Left ventricle myocardium inferior (tissue), 1 donor: ENCODE data around the gene BBS9. TPM values are rescaled to one million over a fixed set of nuclear protein-coding genes. Genes with fewer than 3 reads are reported as not detected.
"Not testable (repeated sequence)": the region's sequence is repeated elsewhere in the genome, so short reads cannot be mapped to it uniquely, and the experiment has no call there.

Experiments
- DNase-seq: peaks from one replicate; pipeline ENCODE4 v3.0.0-alpha.2; 2020
- H3K27ac ChIP-seq: fragments of 200-600 bp; replicated peaks from 2 replicates; pipeline ENCODE4 v1.8.0; 2021
- H3K27me3 ChIP-seq: fragments of 200-600 bp; 2 replicates; pipeline ENCODE4 v1.8.0; 2021; ENCODE audit warnings: low read depth
- H3K36me3 ChIP-seq: fragments of 200-600 bp; 2 replicates; pipeline ENCODE4 v1.8.0; 2021
- H3K4me1 ChIP-seq: fragments of 200-600 bp; 2 replicates; pipeline ENCODE4 v1.8.0; 2021
- H3K4me3 ChIP-seq: fragments of 200-600 bp; 2 replicates; pipeline ENCODE4 v1.8.0; 2021; ENCODE audit warnings: mild to moderate bottlenecking, moderate library complexity
- H3K9me3 ChIP-seq: fragments of 200-600 bp; replicated peaks from 2 replicates; pipeline ENCODE4 v1.8.0; 2021
- CTCF ChIP-seq: fragments of 200-600 bp; IDR thresholded peaks from 2 replicates; pipeline ENCODE4 v1.8.0; 2021; ENCODE audit warnings: antibody characterized with exemption, mild to moderate bottlenecking, borderline replicate concordance
- intact Hi-C: fragments of 100-400 bp; cut with micrococcal nuclease; formaldehyde crosslinking; loops from one replicate; pipeline ENCODE4 v1.11.0; 2022
- total RNA-seq: library from RNA; stranded (reverse); fragmentation: NEBNext Ultra II Directional; extraction: Animal tissue kit (Norgen Biotek cat#: 25700); gene quantifications from one replicate; pipeline ENCODE4 v1.2.1, GENCODE V29; 2021
- donor health status: DM: no; HTN: yes; CAD: no; lungs with severe emphysema.

BBS9 gene
- total RNA-seq, 1 donor from 2014 or later = 13.7 TPM

- Histone ChIP-seq H3K36me3 (peaks cover 8% of the 10 kb centered on the region), H3K4me3 (no peak overlapping the region), H3K9me3 (no peaks in the 10 kb centered on the region), H3K4me1 (no peaks in the 10 kb centered on the region), H3K27ac (no peak overlapping the region), H3K27me3 (no peaks in the 10 kb centered on the region)
- DNase-seq = no peak
- no peak for TF ChIP-seq CTCF
- intact Hi-C loops = no loop called here
Measured at GRCh38 chr7:33509206-33509605, 379.8 kb downstream of the BBS9 start.

- intact Hi-C loops = no loop called here
- no peak overlapping the region for H3K4me3 ChIP-seq
- DNase-seq = no peak
Measured at GRCh38 chr7:33511778-33512177, 382.4 kb downstream of the BBS9 start.

GRCh38 chr7:33516568-33516967 lies 387.2 kb downstream of the BBS9 start:
- intact Hi-C loops = no loop called here
- no peaks in the 10 kb centered on the region for H3K9me3 ChIP-seq
- no peak overlapping the region for H3K4me3 ChIP-seq
- H3K27me3 ChIP-seq = no peaks in the 10 kb centered on the region
- H3K36me3 ChIP-seq = no peaks in the 10 kb centered on the region
- no peak for TF ChIP-seq CTCF
- DNase-seq = no peak
- H3K27ac ChIP-seq = no peak overlapping the region
- no peaks in the 10 kb centered on the region for H3K4me1 ChIP-seq

More at GRCh38 chr7:33511778-33512177, 382.4 kb downstream of the BBS9 start:
- Histone ChIP-seq H3K27me3 (no peaks in the 10 kb centered on the region), H3K4me1 (no peaks in the 10 kb centered on the region), H3K36me3 (peaks cover 8% of the 10 kb centered on the region), H3K27ac (no peak overlapping the region), H3K9me3 (no peaks in the 10 kb centered on the region)
- TF ChIP-seq CTCF = no peak

GRCh38 chr7:33517191-33517590 lies 387.8 kb downstream of the BBS9 start:
- Histone ChIP-seq H3K27ac (no peak overlapping the region), H3K27me3 (no peaks in the 10 kb centered on the region), H3K9me3 (no peaks in the 10 kb centered on the region), H3K4me3 (no peak overlapping the region), H3K36me3 (no peaks in the 10 kb centered on the region), H3K4me1 (no peaks in the 10 kb centered on the region)
- no peak for DNase-seq
- no peak for TF ChIP-seq CTCF
- intact Hi-C loops = no loop called here

GRCh38 chr7:33527008-33527407 lies 397.6 kb downstream of the BBS9 start:
- H3K27ac ChIP-seq, intact Hi-C loops, H3K27me3 ChIP-seq, DNase-seq, H3K4me3 ChIP-seq, H3K36me3 ChIP-seq, H3K9me3 ChIP-seq: not testable (repeated sequence)
- H3K4me1 ChIP-seq = peaks cover 14% of the 10 kb centered on the region

- H3K9me3 ChIP-seq, H3K27me3 ChIP-seq, H3K27ac ChIP-seq, H3K4me3 ChIP-seq, DNase-seq, H3K36me3 ChIP-seq, intact Hi-C loops: not testable (repeated sequence)
- peaks cover 14% of the 10 kb centered on the region for H3K4me1 ChIP-seq
Measured at GRCh38 chr7:33527613-33528012, 398.2 kb downstream of the BBS9 start.

GRCh38 chr7:33529070-33529469 lies 399.7 kb downstream of the BBS9 start:
- peaks cover 14% of the 10 kb centered on the region for H3K4me1 ChIP-seq
- no peaks in the 10 kb centered on the region for H3K9me3 ChIP-seq
- H3K27me3 ChIP-seq = no peaks in the 10 kb centered on the region
- peaks cover 2% of the 10 kb centered on the region for H3K36me3 ChIP-seq
- intact Hi-C loops = no loop called here
- DNase-seq = no peak
- TF ChIP-seq CTCF = no peak
- H3K27ac ChIP-seq = no peak overlapping the region
- H3K4me3 ChIP-seq = no peak overlapping the region
